Effector memory CD8-positive, alpha-beta T cell (primary cell): ENCODE data around the gene BAHCC1.

ENCODE experiments used
- ATAC-seq: fragments of 150-1000 bp; cut with Tn5 transposase; replicated peaks from 2 replicates; pipeline ENCODE4 v1.10.0; 2021; ENCODE audit warnings: mild to moderate bottlenecking, moderate library complexity
- DNase-seq, 3 experiments: peaks; one replicate each; pipeline ENCODE4 v3.0.0; 2021
- H3K27ac Mint-ChIP-seq, 2 donors: one replicate each; pipeline ENCODE4 v1.8.0; 2022; ENCODE audit warnings: mild to moderate bottlenecking in 2 of 2, mixed read lengths in 2 of 2, moderate library complexity in 2 of 2
- H3K27me3 Mint-ChIP-seq, 2 donors: one replicate each; pipeline ENCODE4 v1.8.0; 2022; ENCODE audit warnings: mixed read lengths in 2 of 2
- H3K36me3 Mint-ChIP-seq: one replicate; pipeline ENCODE4 v1.8.0; 2022; ENCODE audit warnings: mild to moderate bottlenecking, moderate library complexity, mixed read lengths; ENCODE audit not compliant: insufficient read depth
- H3K4me1 Mint-ChIP-seq, 2 donors: one replicate each; pipeline ENCODE4 v1.8.0; 2022; ENCODE audit warnings: low read depth in 2 of 2, mixed read lengths in 2 of 2
- H3K4me3 Mint-ChIP-seq, 2 donors: one replicate each; pipeline ENCODE4 v1.8.0; 2022; ENCODE audit warnings: mild to moderate bottlenecking in 2 of 2, mixed read lengths in 2 of 2, moderate library complexity in 2 of 2
- H3K9me3 Mint-ChIP-seq, 2 donors: one replicate each; pipeline ENCODE4 v1.8.0; 2022; ENCODE audit warnings: mixed read lengths in 2 of 2

The BAHCC1 gene

DNA sequence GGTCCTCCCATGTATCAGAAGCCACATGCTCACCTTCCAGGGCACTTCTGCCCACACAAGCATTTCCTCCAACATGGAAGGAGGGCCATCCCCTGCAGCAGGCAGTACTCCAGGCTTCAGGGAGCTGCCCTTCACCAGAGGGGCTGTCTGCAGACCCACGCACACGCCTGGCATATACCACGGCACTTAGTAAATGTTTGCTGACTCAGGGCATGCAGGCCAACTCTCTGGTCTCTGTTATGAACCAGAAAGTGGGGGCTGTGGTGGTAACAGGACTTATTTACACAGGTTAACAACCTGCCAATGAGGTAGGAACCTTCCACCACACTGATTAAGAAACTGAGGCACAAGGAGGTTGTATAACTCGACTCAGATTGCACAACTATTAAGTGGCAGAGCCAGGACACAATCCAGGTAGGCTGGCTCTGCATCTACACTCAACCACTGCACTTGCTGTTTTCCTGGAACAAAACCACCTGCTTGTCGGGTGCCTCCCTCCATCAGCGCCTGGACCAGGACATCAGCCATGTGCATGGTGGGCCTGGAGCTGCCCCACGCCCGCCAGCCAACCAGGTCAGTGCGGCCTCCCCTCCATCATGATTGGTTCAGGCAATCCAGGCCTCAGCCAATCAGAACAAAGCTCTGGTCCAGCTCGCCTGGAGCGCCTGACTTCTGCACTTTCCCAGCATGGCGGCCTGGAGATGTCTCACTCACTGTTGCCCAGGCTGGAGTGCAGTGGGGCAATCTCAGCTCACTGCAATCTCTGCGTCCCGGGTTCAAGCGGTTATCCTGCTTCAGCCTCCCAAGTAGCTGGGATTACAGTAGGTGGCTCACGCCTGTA, 98.2 kb downstream of the BAHCC1 start:
- ATAC-seq (no peak), DNase-seq (no peak)
- H3K27me3 Mint-ChIP-seq, result peaks cover 24 to 50% of the 10 kb centered on the region in 2 donors
- H3K4me1 Mint-ChIP-seq, result peaks cover 0 to 6% of the 10 kb centered on the region in 2 donors
- no peak overlapping the region for H3K4me3 Mint-ChIP-seq
- peaks cover 4% of the 10 kb centered on the region for H3K36me3 Mint-ChIP-seq
- no peak overlapping the region for H3K27ac Mint-ChIP-seq
- H3K9me3 Mint-ChIP-seq, result no peaks in the 10 kb centered on the region

- Mint-ChIP-seq H3K9me3 (no peaks in the 10 kb centered on the region), H3K27me3 (peaks cover 16 to 44% of the 10 kb centered on the region in 2 donors), H3K4me1 (peaks cover 0 to 2% of the 10 kb centered on the region in 2 donors), H3K27ac (no peak overlapping the region), H3K4me3 (no peak overlapping the region), H3K36me3 (peaks cover 4% of the 10 kb centered on the region)
- ATAC-seq, result no peak
- no peak for DNase-seq
Measured at GRCh38 chr17:81494626-81495377, 99.5 kb downstream of the BAHCC1 start.

- DNase-seq (no peak), ATAC-seq (no peak)
- Mint-ChIP-seq H3K9me3 (no peaks in the 10 kb centered on the region), H3K27me3 (peaks cover 0 to 14% of the 10 kb centered on the region in 2 donors), H3K4me3 (no peak overlapping the region), H3K4me1 (peaks cover 0 to 2% of the 10 kb centered on the region in 2 donors), H3K27ac (no peak overlapping the region), H3K36me3 (no peaks in the 10 kb centered on the region)
Measured at GRCh38 chr17:81498953-81499600, 103.8 kb downstream of the BAHCC1 start.

GRCh38 chr17:81499601-81499970, 104.3 kb downstream of the BAHCC1 start:
- peaks cover 0 to 2% of the 10 kb centered on the region in 2 donors for H3K4me1 Mint-ChIP-seq
- no peak for ATAC-seq
- DNase-seq, result no peak
- H3K9me3 Mint-ChIP-seq, result no peaks in the 10 kb centered on the region
- peaks cover 0 to 9% of the 10 kb centered on the region in 2 donors for H3K27me3 Mint-ChIP-seq
- no peak overlapping the region for H3K27ac Mint-ChIP-seq
- H3K4me3 Mint-ChIP-seq, result no peak overlapping the region
- H3K36me3 Mint-ChIP-seq, result peaks cover 1% of the 10 kb centered on the region

- Mint-ChIP-seq H3K27me3 (peaks cover 0 to 5% of the 10 kb centered on the region in 2 donors), H3K9me3 (no peaks in the 10 kb centered on the region), H3K36me3 (peaks cover 4% of the 10 kb centered on the region), H3K4me1 (peaks cover 0 to 1% of the 10 kb centered on the region in 2 donors), H3K4me3 (no peak overlapping the region), H3K27ac (no peak overlapping the region)
- ATAC-seq (no peak), DNase-seq (no peak)
Measured at GRCh38 chr17:81500047-81500446, 104.8 kb downstream of the BAHCC1 start.

GRCh38 chr17:81502471-81503017, 107.3 kb downstream of the BAHCC1 start:
- Mint-ChIP-seq H3K9me3 (no peaks in the 10 kb centered on the region), H3K27ac (no peak overlapping the region), H3K27me3 (no peaks in the 10 kb centered on the region), H3K4me1 (peaks cover under 1% of the 10 kb centered on the region in 2 donors), H3K4me3 (no peak overlapping the region), H3K36me3 (peaks cover 4% of the 10 kb centered on the region)
- DNase-seq (no peak), ATAC-seq (no peak)

DNA sequence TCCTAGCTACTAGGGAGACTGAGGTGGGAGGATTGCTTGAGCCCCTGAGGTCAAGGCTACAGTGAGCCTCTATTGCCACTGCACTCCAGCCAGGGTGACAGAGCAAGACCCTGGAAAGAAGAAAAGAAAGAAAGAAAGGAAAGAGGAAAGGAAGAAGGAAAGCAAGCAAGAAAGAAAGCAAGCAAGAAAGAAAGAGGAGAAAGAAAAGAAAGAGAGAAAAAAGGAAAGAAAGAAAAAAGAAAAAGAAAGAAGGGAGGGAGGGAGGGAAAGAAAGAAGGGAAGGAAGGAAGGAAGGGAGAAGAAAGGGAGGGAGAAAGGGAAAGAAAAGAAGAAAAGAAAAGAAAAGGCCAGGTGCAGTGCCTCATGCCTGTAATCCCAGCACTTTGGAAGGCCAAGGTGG, 108.4 kb downstream of the BAHCC1 start:
- no peaks in the 10 kb centered on the region for H3K9me3 Mint-ChIP-seq
- H3K4me1 Mint-ChIP-seq, result peaks cover 6 to 10% of the 10 kb centered on the region in 2 donors
- ATAC-seq, result no peak
- H3K36me3 Mint-ChIP-seq, result peaks cover 13% of the 10 kb centered on the region
- DNase-seq, result no peak
- no peak overlapping the region for H3K4me3 Mint-ChIP-seq
- H3K27ac Mint-ChIP-seq, result no peak overlapping the region
- H3K27me3 Mint-ChIP-seq, result no peaks in the 10 kb centered on the region

- H3K27ac Mint-ChIP-seq, result peak overlapping the region; percentile 94 to 99
- ATAC-seq (no peak), DNase-seq (no peak)
- peak overlapping the region; percentile 94 to 99 for H3K4me3 Mint-ChIP-seq
- peaks cover 61% of the 10 kb centered on the region for H3K36me3 Mint-ChIP-seq
- H3K4me1 Mint-ChIP-seq, result peaks cover 46% of the 10 kb centered on the region in 2 donors
- no peaks in the 10 kb centered on the region for H3K27me3 Mint-ChIP-seq
- no peaks in the 10 kb centered on the region for H3K9me3 Mint-ChIP-seq
Measured at GRCh38 chr17:81508639-81509206, 113.5 kb downstream of the BAHCC1 start.

GRCh38 chr17:81509207-81509971, 114.1 kb downstream of the BAHCC1 start:
- Mint-ChIP-seq H3K36me3 (peaks cover 68% of the 10 kb centered on the region), H3K27me3 (no peaks in the 10 kb centered on the region), H3K4me3 (peak overlapping the region; percentile 94 to 99), H3K27ac (peak overlapping the region; percentile 94 to 99), H3K4me1 (peaks cover 47% of the 10 kb centered on the region in 2 donors), H3K9me3 (no peaks in the 10 kb centered on the region)
- peak; percentile 4 for ATAC-seq
- DNase-seq, result peak in 1 of 3 experiments; percentile 18

- no peaks in the 10 kb centered on the region for H3K9me3 Mint-ChIP-seq
- ATAC-seq (no peak), DNase-seq (no peak)
- H3K36me3 Mint-ChIP-seq, result peaks cover 64% of the 10 kb centered on the region
- peak overlapping the region; percentile 94 to 99 for H3K27ac Mint-ChIP-seq
- H3K27me3 Mint-ChIP-seq, result no peaks in the 10 kb centered on the region
- peak overlapping the region; percentile 94 to 99 for H3K4me3 Mint-ChIP-seq
- peaks cover 49% of the 10 kb centered on the region in 2 donors for H3K4me1 Mint-ChIP-seq
Measured at GRCh38 chr17:81509972-81510784, 114.9 kb downstream of the BAHCC1 start.

- Mint-ChIP-seq H3K4me3 (peak overlapping the region; percentile 94 to 99), H3K27ac (peak overlapping the region; percentile 94 to 99), H3K4me1 (peaks cover 52 to 54% of the 10 kb centered on the region in 2 donors), H3K9me3 (no peaks in the 10 kb centered on the region), H3K36me3 (peaks cover 70% of the 10 kb centered on the region), H3K27me3 (no peaks in the 10 kb centered on the region)
- peak; percentile 27 to 49 (median 37) for DNase-seq
- no peak for ATAC-seq
Measured at GRCh38 chr17:81510785-81511553, 115.7 kb downstream of the BAHCC1 start.
